Measurements from ENCODE around the gene TBC1D9B.

TBC1D9B gene

GRCh38 chr5:179832039-179832745 lies 75.5 kb downstream of the TBC1D9B start:
- H4K20me1 ChIP-seq (ENCODE audit: insufficient read depth, low read length) = no peaks in the 10 kb centered on the region

GRCh38 chr5:179830818-179831468 lies 76.8 kb downstream of the TBC1D9B start:
- no peak for DNase-seq
- Histone ChIP-seq H4K20me1 (ENCODE audit: insufficient read depth, low read length) (no peaks in the 10 kb centered on the region), H3K27ac (ENCODE audit: low read length) (no peak overlapping the region), H3K4me1 (ENCODE audit: insufficient read depth, low read length) (peaks cover under 1% of the 10 kb centered on the region; the same call in 1 of the 2 replicates), H3K9ac (ENCODE audit: low read depth, low read length) (no peak overlapping the region), H3K4me3 (ENCODE audit: low read depth in 1 of 2, low read length in 2 of 2) (no peak overlapping the region), H3K36me3 (ENCODE audit: insufficient read depth, low read length) (peaks cover 70% of the 10 kb centered on the region), H3K9me3 (ENCODE audit: insufficient read depth, low read length, severe bottlenecking) (no peaks in the 10 kb centered on the region), H2AFZ (ENCODE audit: low read depth, low read length) (no peak overlapping the region), H3K79me2 (ENCODE audit: insufficient read depth, low read length) (no peaks in the 10 kb centered on the region), H3K27me3 (ENCODE audit: insufficient read depth, low read length, poor library complexity) (no peaks in the 10 kb centered on the region), H3K4me2 (ENCODE audit: insufficient read depth, low read length) (no peak overlapping the region)
- ATAC-seq (ENCODE audit: insufficient read depth, low read depth) = no peak
- TF ChIP-seq, protein P1, sequence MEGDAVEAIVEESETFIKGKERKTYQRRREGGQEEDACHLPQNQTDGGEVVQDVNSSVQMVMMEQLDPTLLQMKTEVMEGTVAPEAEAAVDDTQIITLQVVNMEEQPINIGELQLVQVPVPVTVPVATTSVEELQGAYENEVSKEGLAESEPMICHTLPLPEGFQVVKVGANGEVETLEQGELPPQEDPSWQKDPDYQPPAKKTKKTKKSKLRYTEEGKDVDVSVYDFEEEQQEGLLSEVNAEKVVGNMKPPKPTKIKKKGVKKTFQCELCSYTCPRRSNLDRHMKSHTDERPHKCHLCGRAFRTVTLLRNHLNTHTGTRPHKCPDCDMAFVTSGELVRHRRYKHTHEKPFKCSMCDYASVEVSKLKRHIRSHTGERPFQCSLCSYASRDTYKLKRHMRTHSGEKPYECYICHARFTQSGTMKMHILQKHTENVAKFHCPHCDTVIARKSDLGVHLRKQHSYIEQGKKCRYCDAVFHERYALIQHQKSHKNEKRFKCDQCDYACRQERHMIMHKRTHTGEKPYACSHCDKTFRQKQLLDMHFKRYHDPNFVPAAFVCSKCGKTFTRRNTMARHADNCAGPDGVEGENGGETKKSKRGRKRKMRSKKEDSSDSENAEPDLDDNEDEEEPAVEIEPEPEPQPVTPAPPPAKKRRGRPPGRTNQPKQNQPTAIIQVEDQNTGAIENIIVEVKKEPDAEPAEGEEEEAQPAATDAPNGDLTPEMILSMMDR (IDR thresholded peaks at IDR 0.05; ENCODE audit: borderline replicate concordance, extremely low read depth, low read length, poor library complexity, severe bottlenecking) = no peak
- no peak for TF ChIP-seq EZH2 (IDR thresholded peaks at IDR 0.05; ENCODE audit: borderline replicate concordance, low read depth, low read length, severe bottlenecking)

More at GRCh38 chr5:179832039-179832745, 75.5 kb downstream of the TBC1D9B start:
- Histone ChIP-seq H3K4me3 (ENCODE audit: low read depth in 1 of 2, low read length in 2 of 2) (no peak overlapping the region), H2AFZ (ENCODE audit: low read depth, low read length) (no peak overlapping the region), H3K36me3 (ENCODE audit: insufficient read depth, low read length) (peaks cover 71% of the 10 kb centered on the region), H3K79me2 (ENCODE audit: insufficient read depth, low read length) (no peaks in the 10 kb centered on the region), H3K27ac (ENCODE audit: low read length) (no peak overlapping the region), H3K27me3 (ENCODE audit: insufficient read depth, low read length, poor library complexity) (no peaks in the 10 kb centered on the region), H3K4me2 (ENCODE audit: insufficient read depth, low read length) (no peak overlapping the region), H3K9me3 (ENCODE audit: insufficient read depth, low read length, severe bottlenecking) (no peaks in the 10 kb centered on the region), H3K4me1 (ENCODE audit: insufficient read depth, low read length) (peaks cover 12% of the 10 kb centered on the region), H3K9ac (ENCODE audit: low read depth, low read length) (no peak overlapping the region; the same call in 1 of the 2 replicates)
- TF ChIP-seq EZH2 (IDR thresholded peaks at IDR 0.05; ENCODE audit: borderline replicate concordance, low read depth, low read length, severe bottlenecking) = no peak
- TF ChIP-seq, protein P1 (IDR thresholded peaks at IDR 0.05; ENCODE audit: borderline replicate concordance, extremely low read depth, low read length, poor library complexity, severe bottlenecking) = no peak
- ATAC-seq (ENCODE audit: insufficient read depth, low read depth) = no peak
- no peak for DNase-seq

GRCh38 chr5:179829732-179830435 lies 77.8 kb downstream of the TBC1D9B start:
- ATAC-seq (ENCODE audit: insufficient read depth, low read depth) (no peak), DNase-seq (no peak)
- Histone ChIP-seq H3K9ac (ENCODE audit: low read depth, low read length) (no peak overlapping the region), H4K20me1 (ENCODE audit: insufficient read depth, low read length) (no peaks in the 10 kb centered on the region), H3K4me2 (ENCODE audit: insufficient read depth, low read length) (no peak overlapping the region), H3K27ac (ENCODE audit: low read length) (no peak overlapping the region), H3K36me3 (ENCODE audit: insufficient read depth, low read length) (peaks cover 79% of the 10 kb centered on the region), H3K9me3 (ENCODE audit: insufficient read depth, low read length, severe bottlenecking) (no peaks in the 10 kb centered on the region), H3K79me2 (ENCODE audit: insufficient read depth, low read length) (no peaks in the 10 kb centered on the region), H3K27me3 (ENCODE audit: insufficient read depth, low read length, poor library complexity) (no peaks in the 10 kb centered on the region), H3K4me3 (ENCODE audit: low read depth in 1 of 2, low read length in 2 of 2) (no peak overlapping the region), H2AFZ (ENCODE audit: low read depth, low read length) (no peak overlapping the region), H3K4me1 (ENCODE audit: insufficient read depth, low read length) (no peaks in the 10 kb centered on the region)
- TF ChIP-seq, protein P1 (IDR thresholded peaks at IDR 0.05; ENCODE audit: borderline replicate concordance, extremely low read depth, low read length, poor library complexity, severe bottlenecking) = no peak
- no peak for TF ChIP-seq EZH2 (IDR thresholded peaks at IDR 0.05; ENCODE audit: borderline replicate concordance, low read depth, low read length, severe bottlenecking)
